ENCODE data around the gene ENC1. TPM values are rescaled to one million over a fixed set of nuclear protein-coding genes. Genes with fewer than 3 reads are reported as not detected.
A peak's percentile ranks its signal among the peaks of the same experiment; 100 is the strongest.

The ENC1 gene
- total RNA-seq, 2 experiments from 2014 or later: 12.1 to 25.9 TPM

- Histone ChIP-seq H3K4me3 (ENCODE audit: low read depth, low read length, poor library complexity, severe bottlenecking) (peak overlapping the region; percentile 74), H3K9me2 (ENCODE audit: insufficient read depth, low read length) (no peaks in the 10 kb centered on the region), H3K79me2 (ENCODE audit: insufficient read depth, low read depth, low read length) (peaks cover 14% of the 10 kb centered on the region; the same call in 1 of the 2 replicates), H2AFZ (ENCODE audit: low read length) (no peak overlapping the region), H3K27ac (ENCODE audit: low read depth, low read length, poor library complexity, severe bottlenecking) (no peak overlapping the region), H4K20me1 (ENCODE audit: insufficient read depth, low read length) (peaks cover 9% of the 10 kb centered on the region; the same call in 1 of the 2 replicates), H3K9me3 (ENCODE audit: low read length) (no peaks in the 10 kb centered on the region), H3K4me2 (ENCODE audit: low read length) (peak overlapping the region; percentile 81), H3K36me3 (ENCODE audit: insufficient read depth, low read length) (peaks cover 12% of the 10 kb centered on the region), H3K4me1 (ENCODE audit: insufficient read depth, low read length, poor library complexity, severe bottlenecking) (peaks cover 35% of the 10 kb centered on the region)
- DNase-seq (ENCODE audit: low spot score): peak; percentile 8
- CTCF ChIA-PET (ENCODE audit: unreplicated experiment): no interaction called here
- BruUV-seq (replicated peaks): no TSS peak
- POLR2A ChIA-PET: interaction anchor here (1.2 kb wide), 1 partner anchor 174 kb away, joined by 3 read pairs; no protein-coding TSS in a partner anchor
- intact Hi-C loops (cut with micrococcal nuclease; ENCODE audit: unreplicated experiment): no loop called here
- TF ChIP-seq EZH2phosphoT487 (IDR thresholded peaks at IDR 0.05; ENCODE audit: borderline replicate concordance, low read depth, low read length) (no peak), CTCF (conservative IDR thresholded peaks at IDR 0.05; ENCODE audit: low read length) (no peak)
Observed at GRCh38 chr5:74638544-74638969, 2.0 kb downstream of the ENC1 start.

- POLR2A ChIA-PET: no interaction called here
- peaks cover 22% of the 10 kb centered on the region for H3K36me3 ChIP-seq (ENCODE audit: insufficient read depth, low read length)
- peaks cover 45% of the 10 kb centered on the region for H3K4me1 ChIP-seq (ENCODE audit: insufficient read depth, low read length, poor library complexity, severe bottlenecking)
- CTCF ChIA-PET (ENCODE audit: unreplicated experiment): no interaction called here
- H3K79me2 ChIP-seq (ENCODE audit: insufficient read depth, low read depth, low read length): peaks cover 14% of the 10 kb centered on the region; the same call in 1 of the 2 replicates
- H3K4me3 ChIP-seq (ENCODE audit: low read depth, low read length, poor library complexity, severe bottlenecking): no peak overlapping the region
- H3K9me2 ChIP-seq (ENCODE audit: insufficient read depth, low read length): no peaks in the 10 kb centered on the region
- TF ChIP-seq CTCF (conservative IDR thresholded peaks at IDR 0.05; ENCODE audit: low read length) (no peak), EZH2phosphoT487 (IDR thresholded peaks at IDR 0.05; ENCODE audit: borderline replicate concordance, low read depth, low read length) (no peak)
- H3K4me2 ChIP-seq (ENCODE audit: low read length): no peak overlapping the region
- H3K9me3 ChIP-seq (ENCODE audit: low read length): no peaks in the 10 kb centered on the region
- BruUV-seq (replicated peaks): no TSS peak
- H3K27ac ChIP-seq (ENCODE audit: low read depth, low read length, poor library complexity, severe bottlenecking): no peak overlapping the region
- peaks cover 9% of the 10 kb centered on the region; the same call in 1 of the 2 replicates for H4K20me1 ChIP-seq (ENCODE audit: insufficient read depth, low read length)
- intact Hi-C loops (cut with micrococcal nuclease; ENCODE audit: unreplicated experiment): no loop called here
- H2AFZ ChIP-seq (ENCODE audit: low read length): no peak overlapping the region
- DNase-seq (ENCODE audit: low spot score): no peak
Observed at GRCh38 chr5:74636552-74636951, 4.0 kb downstream of the ENC1 start.

GRCh38 chr5:74636149-74636548 lies 4.4 kb downstream of the ENC1 start:
- ChIA-PET CTCF (ENCODE audit: unreplicated experiment) (no interaction called here), POLR2A (no interaction called here)
- Histone ChIP-seq H3K9me2 (ENCODE audit: insufficient read depth, low read length) (no peaks in the 10 kb centered on the region), H3K4me2 (ENCODE audit: low read length) (no peak overlapping the region), H3K36me3 (ENCODE audit: insufficient read depth, low read length) (peaks cover 22% of the 10 kb centered on the region), H3K4me1 (ENCODE audit: insufficient read depth, low read length, poor library complexity, severe bottlenecking) (peaks cover 44% of the 10 kb centered on the region), H2AFZ (ENCODE audit: low read length) (no peak overlapping the region), H3K79me2 (ENCODE audit: insufficient read depth, low read depth, low read length) (peaks cover 14% of the 10 kb centered on the region; the same call in 1 of the 2 replicates), H4K20me1 (ENCODE audit: insufficient read depth, low read length) (peaks cover 9% of the 10 kb centered on the region; the same call in 1 of the 2 replicates), H3K4me3 (ENCODE audit: low read depth, low read length, poor library complexity, severe bottlenecking) (no peak overlapping the region), H3K9me3 (ENCODE audit: low read length) (no peaks in the 10 kb centered on the region), H3K27ac (ENCODE audit: low read depth, low read length, poor library complexity, severe bottlenecking) (no peak overlapping the region)
- no peak for DNase-seq (ENCODE audit: low spot score)
- no TSS peak for BruUV-seq (replicated peaks)
- intact Hi-C loops (cut with micrococcal nuclease; ENCODE audit: unreplicated experiment): no loop called here
- TF ChIP-seq CTCF (conservative IDR thresholded peaks at IDR 0.05; ENCODE audit: low read length) (no peak), EZH2phosphoT487 (IDR thresholded peaks at IDR 0.05; ENCODE audit: borderline replicate concordance, low read depth, low read length) (no peak)
